ENCODE results near the gene DCAF17. TPM values are rescaled to one million over a fixed set of nuclear protein-coding genes. Genes with fewer than 3 reads are reported as not detected.

Gene DCAF17
- total and polyA plus RNA-seq, 4 donors: 2.5 to 10.4 (median 6.1) TPM

DNA sequence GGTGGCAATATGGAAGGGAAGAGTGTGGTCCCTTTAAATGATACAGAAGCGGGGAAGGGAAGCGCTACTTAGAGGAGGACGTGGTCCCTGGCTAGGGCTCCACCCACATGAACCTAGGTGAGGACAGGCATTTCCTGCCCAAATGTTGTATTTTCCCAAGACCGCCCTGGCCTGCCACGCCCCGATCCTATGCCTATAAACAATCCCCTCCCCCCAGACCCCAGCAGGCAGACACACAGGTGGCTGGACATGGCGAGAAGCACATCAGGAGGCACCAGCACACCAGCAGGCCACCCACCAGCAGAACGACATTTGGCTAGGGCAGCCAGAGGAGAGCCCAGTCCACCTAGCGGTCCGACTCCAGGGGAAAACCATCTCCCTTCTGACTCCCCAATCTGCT, 47.4 kb upstream of the DCAF17 start:
- Histone ChIP-seq H3K9me3 (ENCODE audit: control insufficient read depth in 4 of 4, low read length in 3 of 4) (peaks cover 0 to 1% (median 0%) of the 10 kb centered on the region in 4 donors), H3K27me3 (ENCODE audit: control insufficient read depth in 4 of 4, insufficient read depth in 4 of 4, low read length in 3 of 4) (no peaks in the 10 kb centered on the region), H3K4me1 (ENCODE audit: control insufficient read depth in 4 of 4, insufficient read depth in 4 of 4, low read length in 3 of 4) (peaks cover 0 to 9% (median 7%) of the 10 kb centered on the region in 4 donors), H3K27ac (ENCODE audit: low read depth in 1 of 2, low read length in 2 of 2) (no peak overlapping the region), H3K9ac (ENCODE audit: low read depth in 1 of 2, low read length in 2 of 2) (no peak overlapping the region), H3K4me3 (ENCODE audit: low read depth in 1 of 3, low read length in 3 of 3) (no peak overlapping the region), H3K36me3 (ENCODE audit: control insufficient read depth in 4 of 4, insufficient read depth in 3 of 4, low read depth in 1 of 4, low read length in 3 of 4) (no peaks in the 10 kb centered on the region)
- DNase-seq (ENCODE audit: low spot score): no peak
- WGBS: 95% methylated on average over 10 of the region's 10 CpGs
- TF ChIP-seq, protein P1, sequence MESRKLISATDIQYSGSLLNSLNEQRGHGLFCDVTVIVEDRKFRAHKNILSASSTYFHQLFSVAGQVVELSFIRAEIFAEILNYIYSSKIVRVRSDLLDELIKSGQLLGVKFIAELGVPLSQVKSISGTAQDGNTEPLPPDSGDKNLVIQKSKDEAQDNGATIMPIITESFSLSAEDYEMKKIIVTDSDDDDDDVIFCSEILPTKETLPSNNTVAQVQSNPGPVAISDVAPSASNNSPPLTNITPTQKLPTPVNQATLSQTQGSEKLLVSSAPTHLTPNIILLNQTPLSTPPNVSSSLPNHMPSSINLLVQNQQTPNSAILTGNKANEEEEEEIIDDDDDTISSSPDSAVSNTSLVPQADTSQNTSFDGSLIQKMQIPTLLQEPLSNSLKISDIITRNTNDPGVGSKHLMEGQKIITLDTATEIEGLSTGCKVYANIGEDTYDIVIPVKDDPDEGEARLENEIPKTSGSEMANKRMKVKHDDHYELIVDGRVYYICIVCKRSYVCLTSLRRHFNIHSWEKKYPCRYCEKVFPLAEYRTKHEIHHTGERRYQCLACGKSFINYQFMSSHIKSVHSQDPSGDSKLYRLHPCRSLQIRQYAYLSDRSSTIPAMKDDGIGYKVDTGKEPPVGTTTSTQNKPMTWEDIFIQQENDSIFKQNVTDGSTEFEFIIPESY (IDR thresholded peaks at IDR 0.05): no peak
- TF ChIP-seq, protein P2, sequence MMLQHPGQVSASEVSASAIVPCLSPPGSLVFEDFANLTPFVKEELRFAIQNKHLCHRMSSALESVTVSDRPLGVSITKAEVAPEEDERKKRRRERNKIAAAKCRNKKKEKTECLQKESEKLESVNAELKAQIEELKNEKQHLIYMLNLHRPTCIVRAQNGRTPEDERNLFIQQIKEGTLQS (IDR thresholded peaks at IDR 0.05): no peak
- TF ChIP-seq JUND (IDR thresholded peaks at IDR 0.05) (no peak), HNF4G (IDR thresholded peaks at IDR 0.05) (no peak), RXRA (IDR thresholded peaks at IDR 0.05) (no peak), FOXA2 (IDR thresholded peaks at IDR 0.05) (no peak), RAD21 (IDR thresholded peaks at IDR 0.05) (no peak), FOXA1 (IDR thresholded peaks at IDR 0.05) (no peak), TAF1 (conservative IDR thresholded peaks at IDR 0.05) (no peak), YY1 (IDR thresholded peaks at IDR 0.05) (no peak), GABPA (IDR thresholded peaks at IDR 0.05 in 1 of 2, conservative IDR thresholded peaks at IDR 0.05 in 1 of 2) (no peak), HNF4A (conservative IDR thresholded peaks at IDR 0.05) (no peak), EGR1 (IDR thresholded peaks at IDR 0.05; ENCODE audit: low read depth in 2 of 2) (no peak), SP1 (IDR thresholded peaks at IDR 0.05) (no peak), NR2F2 (IDR thresholded peaks at IDR 0.05) (no peak)
- TF ChIP-seq, protein P3, sequence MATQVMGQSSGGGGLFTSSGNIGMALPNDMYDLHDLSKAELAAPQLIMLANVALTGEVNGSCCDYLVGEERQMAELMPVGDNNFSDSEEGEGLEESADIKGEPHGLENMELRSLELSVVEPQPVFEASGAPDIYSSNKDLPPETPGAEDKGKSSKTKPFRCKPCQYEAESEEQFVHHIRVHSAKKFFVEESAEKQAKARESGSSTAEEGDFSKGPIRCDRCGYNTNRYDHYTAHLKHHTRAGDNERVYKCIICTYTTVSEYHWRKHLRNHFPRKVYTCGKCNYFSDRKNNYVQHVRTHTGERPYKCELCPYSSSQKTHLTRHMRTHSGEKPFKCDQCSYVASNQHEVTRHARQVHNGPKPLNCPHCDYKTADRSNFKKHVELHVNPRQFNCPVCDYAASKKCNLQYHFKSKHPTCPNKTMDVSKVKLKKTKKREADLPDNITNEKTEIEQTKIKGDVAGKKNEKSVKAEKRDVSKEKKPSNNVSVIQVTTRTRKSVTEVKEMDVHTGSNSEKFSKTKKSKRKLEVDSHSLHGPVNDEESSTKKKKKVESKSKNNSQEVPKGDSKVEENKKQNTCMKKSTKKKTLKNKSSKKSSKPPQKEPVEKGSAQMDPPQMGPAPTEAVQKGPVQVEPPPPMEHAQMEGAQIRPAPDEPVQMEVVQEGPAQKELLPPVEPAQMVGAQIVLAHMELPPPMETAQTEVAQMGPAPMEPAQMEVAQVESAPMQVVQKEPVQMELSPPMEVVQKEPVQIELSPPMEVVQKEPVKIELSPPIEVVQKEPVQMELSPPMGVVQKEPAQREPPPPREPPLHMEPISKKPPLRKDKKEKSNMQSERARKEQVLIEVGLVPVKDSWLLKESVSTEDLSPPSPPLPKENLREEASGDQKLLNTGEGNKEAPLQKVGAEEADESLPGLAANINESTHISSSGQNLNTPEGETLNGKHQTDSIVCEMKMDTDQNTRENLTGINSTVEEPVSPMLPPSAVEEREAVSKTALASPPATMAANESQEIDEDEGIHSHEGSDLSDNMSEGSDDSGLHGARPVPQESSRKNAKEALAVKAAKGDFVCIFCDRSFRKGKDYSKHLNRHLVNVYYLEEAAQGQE (IDR thresholded peaks at IDR 0.05): no peak
- TF ChIP-seq, protein P4, sequence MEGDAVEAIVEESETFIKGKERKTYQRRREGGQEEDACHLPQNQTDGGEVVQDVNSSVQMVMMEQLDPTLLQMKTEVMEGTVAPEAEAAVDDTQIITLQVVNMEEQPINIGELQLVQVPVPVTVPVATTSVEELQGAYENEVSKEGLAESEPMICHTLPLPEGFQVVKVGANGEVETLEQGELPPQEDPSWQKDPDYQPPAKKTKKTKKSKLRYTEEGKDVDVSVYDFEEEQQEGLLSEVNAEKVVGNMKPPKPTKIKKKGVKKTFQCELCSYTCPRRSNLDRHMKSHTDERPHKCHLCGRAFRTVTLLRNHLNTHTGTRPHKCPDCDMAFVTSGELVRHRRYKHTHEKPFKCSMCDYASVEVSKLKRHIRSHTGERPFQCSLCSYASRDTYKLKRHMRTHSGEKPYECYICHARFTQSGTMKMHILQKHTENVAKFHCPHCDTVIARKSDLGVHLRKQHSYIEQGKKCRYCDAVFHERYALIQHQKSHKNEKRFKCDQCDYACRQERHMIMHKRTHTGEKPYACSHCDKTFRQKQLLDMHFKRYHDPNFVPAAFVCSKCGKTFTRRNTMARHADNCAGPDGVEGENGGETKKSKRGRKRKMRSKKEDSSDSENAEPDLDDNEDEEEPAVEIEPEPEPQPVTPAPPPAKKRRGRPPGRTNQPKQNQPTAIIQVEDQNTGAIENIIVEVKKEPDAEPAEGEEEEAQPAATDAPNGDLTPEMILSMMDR (IDR thresholded peaks at IDR 0.05; ENCODE audit: low read depth, low read length, missing input control): no peak
- TF ChIP-seq, protein P5, sequence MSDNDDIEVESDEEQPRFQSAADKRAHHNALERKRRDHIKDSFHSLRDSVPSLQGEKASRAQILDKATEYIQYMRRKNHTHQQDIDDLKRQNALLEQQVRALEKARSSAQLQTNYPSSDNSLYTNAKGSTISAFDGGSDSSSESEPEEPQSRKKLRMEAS (IDR thresholded peaks at IDR 0.05): no peak

Measured in liver (tissue), 9 donors.